HG03378 (cell line): Measurements from ENCODE around the gene PTPRU.

Source experiments
- ATAC-seq: cut with Tn5 transposase; IDR thresholded peaks from one replicate; pipeline ENCODE4 v1.9.1; 2021; ENCODE audit warnings: mild to moderate bottlenecking, moderate library complexity; ENCODE audit not compliant: unreplicated experiment

The PTPRU gene

GRCh38 chr1:29329022-29329775 lies 92.9 kb downstream of the PTPRU start:
- ATAC-seq: no peak

GRCh38 chr1:29330089-29330488 lies 93.8 kb downstream of the PTPRU start:
- no peak for ATAC-seq

DNA sequence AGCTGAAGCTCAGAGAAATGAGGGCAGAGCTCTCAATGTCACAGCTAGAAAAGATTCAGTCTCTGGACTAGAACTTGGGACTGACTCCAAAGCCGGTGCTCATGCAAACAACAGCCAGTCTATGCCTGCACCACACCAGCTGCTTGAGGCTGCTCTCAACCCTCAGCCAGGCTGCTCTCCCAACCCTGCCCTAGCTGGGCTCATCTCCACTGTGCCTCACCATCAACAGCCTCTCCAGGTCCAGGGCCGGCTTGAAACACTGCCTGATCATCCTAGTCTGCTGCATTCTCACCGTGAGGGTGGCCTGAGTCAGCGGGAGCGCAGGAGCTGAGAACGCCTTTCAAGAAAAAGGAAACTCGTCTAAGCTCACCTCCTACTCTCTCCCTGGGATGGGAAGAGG lies 94.5 kb downstream of the PTPRU start:
- no peak for ATAC-seq

- no peak for ATAC-seq
Observed at GRCh38 chr1:29331309-29331708, 95.0 kb downstream of the PTPRU start.

- ATAC-seq: no peak
Observed at GRCh38 chr1:29331729-29332128, 95.4 kb downstream of the PTPRU start.

- no peak for ATAC-seq
Observed at GRCh38 chr1:29332204-29332603, 95.9 kb downstream of the PTPRU start.

DNA sequence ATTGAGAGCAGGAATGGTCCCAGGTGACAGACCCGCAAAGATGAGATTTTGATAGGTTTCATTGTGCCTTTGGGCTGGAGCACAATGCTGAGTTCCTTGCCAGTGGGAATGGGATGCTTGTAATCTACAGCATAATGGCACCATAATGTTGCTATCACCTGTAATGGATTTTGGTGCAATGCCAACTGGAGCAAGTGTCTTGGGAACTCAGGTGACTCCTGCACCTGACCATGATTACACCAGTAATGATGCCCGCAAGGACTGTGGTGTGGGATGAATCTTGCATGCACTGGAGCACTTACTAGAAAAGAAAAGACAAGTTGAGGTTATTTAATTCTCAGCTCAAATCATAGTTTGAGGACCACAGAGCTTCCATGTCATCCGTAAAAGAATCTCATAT lies 96.7 kb downstream of the PTPRU start:
- ATAC-seq: no peak

DNA sequence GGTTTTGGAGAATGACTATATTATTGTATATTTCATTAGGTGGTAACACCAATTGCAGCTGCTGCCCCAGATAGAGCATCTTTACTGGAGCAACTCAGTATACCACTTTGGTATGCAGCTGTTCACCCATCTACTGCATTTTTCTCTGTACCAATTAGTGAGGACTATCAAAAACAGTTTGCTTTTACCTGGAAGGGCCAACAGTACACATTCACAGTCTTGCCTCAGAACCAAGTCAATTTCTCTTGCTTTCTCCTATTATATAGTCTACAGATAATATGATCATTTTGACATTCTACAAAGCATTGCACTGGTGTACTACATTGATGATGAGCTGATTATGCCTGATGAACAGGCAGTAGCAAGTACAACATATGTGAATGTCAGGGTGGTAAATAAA lies 99.3 kb downstream of the PTPRU start:
- ATAC-seq: no peak

- no peak for ATAC-seq
Observed at GRCh38 chr1:29338908-29339575, 102.7 kb downstream of the PTPRU start.

DNA sequence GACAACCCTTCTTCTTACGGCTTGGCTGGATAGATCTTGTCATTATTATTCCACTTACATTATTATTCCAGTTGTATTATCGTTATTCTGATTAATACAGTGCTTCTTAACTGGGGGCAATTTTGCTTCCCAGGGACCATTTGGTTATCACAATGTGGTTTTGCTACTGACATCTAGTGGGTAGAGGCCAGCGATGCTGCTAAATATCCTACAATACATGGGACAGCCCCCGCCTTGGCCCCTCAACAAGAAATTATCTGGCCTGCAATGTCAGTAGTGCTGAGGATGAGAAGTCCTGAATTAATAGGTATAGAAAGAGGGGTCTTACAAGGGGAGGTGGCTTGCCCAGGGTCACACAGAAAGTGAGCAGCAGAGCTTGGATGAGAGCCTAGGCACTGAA lies 105.6 kb downstream of the PTPRU start:
- no peak for ATAC-seq

DNA sequence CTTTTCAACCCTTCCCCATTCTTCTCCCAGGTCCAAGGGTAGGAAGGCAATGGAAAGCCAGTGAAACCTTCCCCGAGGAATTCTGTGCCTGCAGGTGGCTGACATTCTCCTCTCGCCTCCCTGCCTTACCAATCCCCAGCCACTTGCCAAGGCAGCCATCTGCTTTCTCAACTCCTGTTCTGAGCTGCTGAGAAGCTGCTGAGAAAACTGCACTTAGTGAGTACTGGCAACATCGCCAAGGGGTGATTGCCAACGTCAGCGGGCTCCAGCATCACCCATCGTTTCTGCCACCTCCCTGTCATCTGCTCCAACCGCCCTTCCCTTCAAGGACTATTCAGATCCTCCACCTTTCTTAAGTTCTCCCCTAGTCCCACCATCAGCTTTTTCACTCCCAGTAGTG lies 106.0 kb downstream of the PTPRU start:
- ATAC-seq: no peak

GRCh38 chr1:29342983-29343382 lies 106.7 kb downstream of the PTPRU start:
- ATAC-seq: no peak

DNA sequence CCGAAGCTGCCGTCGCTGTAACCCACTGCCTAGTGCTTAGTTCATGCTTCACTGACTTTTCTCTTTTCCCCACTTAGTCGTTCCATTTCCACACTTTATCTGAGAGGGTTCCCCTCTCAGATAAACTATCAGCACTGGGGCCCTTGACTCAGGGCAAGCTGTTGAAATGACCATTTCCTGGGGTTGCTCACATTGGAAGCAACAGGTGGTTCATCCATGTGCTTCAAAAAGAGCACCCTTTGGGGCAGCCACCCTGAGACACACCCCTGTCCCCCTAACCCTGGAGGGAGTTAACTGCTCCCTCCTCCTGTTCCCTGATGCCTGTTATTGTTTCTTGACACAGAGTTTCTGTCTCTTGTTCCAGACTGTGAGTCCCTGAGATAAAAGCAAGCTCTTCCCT lies 107.2 kb downstream of the PTPRU start:
- ATAC-seq: no peak

DNA sequence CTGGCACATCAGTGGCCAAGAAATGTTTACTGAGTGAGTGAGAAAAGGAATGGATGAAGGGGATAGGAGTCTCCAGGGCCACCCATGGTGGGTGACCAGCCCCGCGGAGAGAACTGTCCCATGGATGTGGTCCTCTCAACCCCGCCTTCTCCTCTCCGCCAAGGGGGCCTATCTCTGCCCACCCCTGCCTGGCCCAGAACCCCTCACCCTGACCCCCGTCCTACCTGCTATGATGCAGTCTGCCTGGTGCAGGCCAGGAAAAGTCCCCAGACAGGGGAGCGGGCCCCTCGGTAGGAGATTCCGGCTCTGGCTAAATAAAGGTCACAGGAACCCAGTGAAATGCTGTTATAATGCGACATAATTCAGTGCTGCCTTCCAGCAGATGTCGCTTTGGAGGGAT lies 107.6 kb downstream of the PTPRU start:
- no peak for ATAC-seq

GRCh38 chr1:29344336-29344735 lies 108.0 kb downstream of the PTPRU start:
- ATAC-seq: no peak

- ATAC-seq: no peak
Observed at GRCh38 chr1:29346576-29346975, 110.3 kb downstream of the PTPRU start.

GRCh38 chr1:29349871-29350491 lies 113.7 kb downstream of the PTPRU start:
- ATAC-seq: no peak

DNA sequence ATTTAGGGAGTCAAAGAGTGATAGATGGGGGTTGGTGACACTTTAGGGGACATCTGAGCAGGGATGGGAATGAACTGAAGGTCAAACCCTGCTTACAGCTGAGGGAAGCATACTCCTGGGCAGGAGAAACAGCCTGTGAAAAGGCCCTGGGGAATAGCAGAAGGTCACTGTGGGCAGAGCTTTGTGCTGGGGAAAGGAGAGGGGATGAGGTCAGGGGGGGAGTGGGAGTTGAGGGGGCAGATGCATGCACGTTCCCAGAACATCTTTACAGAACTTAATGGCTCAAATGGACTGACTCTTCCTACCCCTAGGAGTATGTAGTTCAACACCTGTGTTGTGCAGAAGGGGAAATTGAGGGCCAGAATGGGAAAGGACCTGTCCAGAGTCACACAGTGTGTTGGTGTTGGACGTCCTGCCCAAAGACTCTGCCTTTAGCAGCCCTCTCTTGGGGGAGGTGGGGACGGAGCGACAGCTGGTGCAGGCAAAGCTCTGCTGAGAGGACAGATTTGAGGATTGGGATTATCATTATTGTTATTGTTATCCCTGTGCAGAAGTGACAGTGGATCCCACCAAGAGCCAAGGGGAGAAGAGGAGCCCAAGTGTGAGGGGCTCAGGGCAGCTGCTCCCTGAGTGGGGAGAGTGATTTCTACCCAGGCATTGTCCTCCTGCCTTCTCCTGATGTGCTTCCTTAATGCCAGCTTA lies 116.5 kb downstream of the PTPRU start:
- ATAC-seq: no peak

GRCh38 chr1:29354511-29355098 lies 118.3 kb downstream of the PTPRU start:
- ATAC-seq: no peak

GRCh38 chr1:29355375-29355774 lies 119.1 kb downstream of the PTPRU start:
- no peak for ATAC-seq

DNA sequence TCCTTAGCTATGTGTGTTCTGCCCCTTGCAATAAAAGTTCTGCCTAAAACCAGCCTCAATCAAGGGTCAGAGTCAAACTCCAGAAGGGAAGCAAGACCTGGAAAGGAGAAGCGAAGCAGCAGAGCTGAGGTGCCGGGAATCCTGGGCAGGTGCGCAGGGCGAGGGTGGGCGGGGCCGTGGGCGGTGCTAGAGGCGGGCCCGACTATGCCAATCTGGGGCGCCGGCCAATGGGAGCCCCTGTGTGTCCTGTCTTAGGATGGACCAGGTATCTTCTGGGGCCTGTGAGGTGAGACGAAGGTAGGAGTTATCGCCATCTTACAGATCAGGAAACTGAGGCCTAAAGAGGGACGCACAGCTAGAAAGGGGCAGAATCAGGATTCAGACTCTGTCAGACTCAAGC lies 120.3 kb downstream of the PTPRU start:
- ATAC-seq: no peak
